HFF-Myc (cell line): ENCODE measurements around the gene TBX20.

ENCODE experiments used
- DNase-seq: peaks from one replicate; pipeline ENCODE4 v3.0.0-alpha.2; 2011; ENCODE audit warnings: low read depth; ENCODE audit errors: extremely low read depth
- H3K4me3 ChIP-seq: replicated peaks from 2 replicates; pipeline ENCODE4 v1.5.1; 2011; ENCODE audit warnings: low read depth, mild to moderate bottlenecking, control low read depth, low read length
- CTCF ChIP-seq: IDR thresholded peaks from 2 replicates; pipeline ENCODE4 v1.5.1; 2012; ENCODE audit warnings: mild to moderate bottlenecking, low read depth, low read length, control low read depth; ENCODE audit errors: missing control alignments

TBX20 gene

GRCh38 chr7:35260246-35260645 lies 6.3 kb upstream of the TBX20 start:
- H3K4me3 ChIP-seq: no peak overlapping the region
- no peak for DNase-seq
- TF ChIP-seq CTCF: no peak

- no peak for DNase-seq
- no peak overlapping the region for H3K4me3 ChIP-seq
- no peak for TF ChIP-seq CTCF
These were observed 5.6 kb upstream of the TBX20 start for GRCh38 chr7:35259523-35259908.

GRCh38 chr7:35258868-35259522 lies 5.1 kb upstream of the TBX20 start:
- TF ChIP-seq CTCF: no peak
- no peak overlapping the region for H3K4me3 ChIP-seq
- no peak for DNase-seq

GRCh38 chr7:35258125-35258867 lies 4.4 kb upstream of the TBX20 start:
- DNase-seq: no peak
- no peak overlapping the region for H3K4me3 ChIP-seq
- TF ChIP-seq CTCF: no peak

GRCh38 chr7:35257251-35258124 lies 3.6 kb upstream of the TBX20 start:
- DNase-seq: no peak
- no peak overlapping the region for H3K4me3 ChIP-seq

More at GRCh38 chr7:35257251-35258124, 3.6 kb upstream of the TBX20 start:
- no peak for TF ChIP-seq CTCF
